Lung microvascular endothelial cell (primary cell): ENCODE data around the gene ACIN1. TPM values are rescaled to one million over a fixed set of nuclear protein-coding genes. Genes with fewer than 3 reads are reported as not detected.

Source experiments
- DNase-seq, 2 donors: peaks; one replicate each; pipeline versions ENCODE4 v3.0.0 to v3.0.0-alpha.2; 2010; ENCODE audit warnings: low read depth in 2 of 2
- total RNA-seq: library from RNA; depleted of rRNA; stranded (reverse); fragments of >200 nt; gene quantifications from 2 replicates; pipeline ENCODE4 v1.2.1, GENCODE V29; 2014

Gene ACIN1
- total RNA-seq, 1 donor from 2014 or later = 48.6 TPM

DNA sequence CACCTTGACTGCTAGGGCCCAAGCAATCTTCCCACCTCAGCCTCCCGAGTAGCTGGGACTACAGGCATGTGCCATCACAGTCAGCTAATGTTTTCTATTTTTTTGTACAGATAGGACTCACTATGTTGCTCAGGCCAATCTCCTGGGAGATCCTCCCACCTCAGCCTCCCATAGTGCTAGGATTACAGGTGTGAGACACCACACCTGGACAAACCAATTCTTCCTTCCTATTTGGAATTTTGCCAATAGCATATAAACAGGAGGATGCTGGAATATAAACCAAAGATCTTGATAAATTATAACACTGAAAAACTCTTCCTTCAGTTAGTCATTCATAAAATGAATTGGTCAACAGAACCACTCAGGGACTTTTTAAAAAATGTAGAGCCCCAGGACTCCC lies 8.4 kb downstream of the ACIN1 start:
- DNase-seq = no peak

DNA sequence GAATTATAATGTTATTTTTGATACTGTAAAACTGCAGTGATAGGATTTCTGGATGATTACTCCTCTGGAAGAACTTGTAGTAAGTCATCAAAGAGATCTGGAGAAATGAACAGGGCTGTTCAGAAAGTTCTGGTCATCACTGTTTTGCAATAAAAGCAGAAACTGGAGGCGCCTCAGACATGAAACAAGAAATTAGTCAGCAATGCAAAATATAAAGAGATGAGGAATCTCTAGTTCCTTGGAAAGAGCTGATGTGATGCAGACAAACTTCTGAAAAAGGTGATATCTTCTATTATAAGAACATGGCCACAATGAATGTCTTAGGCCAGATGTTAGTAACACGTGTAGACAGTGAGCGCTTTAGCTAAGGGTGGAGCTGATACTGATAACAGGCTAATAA lies 9.5 kb downstream of the ACIN1 start:
- DNase-seq = no peak

DNA sequence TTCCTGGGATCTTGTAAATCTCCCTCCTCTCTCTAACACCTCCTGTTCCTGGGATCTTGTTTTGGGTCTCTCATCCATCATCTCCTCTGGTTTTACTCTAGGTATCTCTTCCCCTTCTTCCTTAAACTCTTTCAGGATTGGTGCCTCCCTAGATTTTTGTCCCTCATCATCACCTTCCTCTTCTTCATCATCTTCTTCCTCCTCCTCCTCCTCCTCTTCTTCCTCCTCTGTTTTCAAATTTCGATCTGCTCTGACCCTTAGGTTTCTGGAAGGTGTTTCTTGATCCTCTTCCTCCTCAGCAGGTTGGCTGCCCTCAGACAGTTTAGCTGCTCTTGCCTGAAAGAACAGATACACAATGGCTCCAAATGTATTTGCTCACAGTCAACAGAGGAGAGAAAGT lies 14.5 kb downstream of the ACIN1 start:
- DNase-seq = no peak

DNA sequence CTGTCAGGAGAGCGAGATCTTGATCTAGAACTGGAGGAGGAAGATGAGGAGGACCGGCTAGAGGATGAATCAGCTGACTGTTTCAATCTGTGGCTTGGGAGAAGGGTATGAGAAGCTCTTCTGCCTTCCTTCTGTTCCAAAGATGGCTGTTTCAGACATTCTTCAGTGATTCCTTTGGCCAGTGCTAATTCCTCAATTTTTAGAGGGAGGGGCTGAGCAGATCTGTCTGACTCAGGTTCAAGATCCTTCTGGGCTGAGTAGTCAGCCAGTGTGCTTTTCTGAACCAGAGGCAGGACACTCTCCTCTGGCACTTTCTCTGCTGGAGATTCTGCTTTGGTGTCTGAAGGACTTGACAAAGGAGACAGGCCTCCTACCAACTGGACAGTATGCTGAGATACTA lies 15.2 kb downstream of the ACIN1 start:
- no peak for DNase-seq

DNA sequence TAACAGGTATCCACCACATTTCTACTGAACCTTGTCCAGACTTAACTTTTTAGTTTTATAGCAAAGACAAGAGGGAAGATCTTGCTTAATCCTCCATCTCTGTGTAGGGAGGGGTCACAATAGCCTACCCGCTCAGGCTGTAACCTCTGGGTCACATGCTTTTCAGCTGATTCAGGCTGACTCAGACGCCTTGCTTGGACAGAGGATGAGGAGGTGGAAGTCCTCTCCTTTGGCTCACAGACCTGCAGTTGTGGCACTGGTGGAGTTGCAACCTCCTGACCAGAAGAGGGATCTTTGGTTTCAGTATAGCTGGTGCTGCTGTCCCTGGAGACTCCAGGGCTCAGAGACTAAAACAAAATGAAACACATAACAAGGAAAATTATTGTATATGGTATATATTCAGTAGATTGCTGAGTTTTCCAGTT lies 16.2 kb downstream of the ACIN1 start:
- DNase-seq = peak; percentile 41 to 95

DNA sequence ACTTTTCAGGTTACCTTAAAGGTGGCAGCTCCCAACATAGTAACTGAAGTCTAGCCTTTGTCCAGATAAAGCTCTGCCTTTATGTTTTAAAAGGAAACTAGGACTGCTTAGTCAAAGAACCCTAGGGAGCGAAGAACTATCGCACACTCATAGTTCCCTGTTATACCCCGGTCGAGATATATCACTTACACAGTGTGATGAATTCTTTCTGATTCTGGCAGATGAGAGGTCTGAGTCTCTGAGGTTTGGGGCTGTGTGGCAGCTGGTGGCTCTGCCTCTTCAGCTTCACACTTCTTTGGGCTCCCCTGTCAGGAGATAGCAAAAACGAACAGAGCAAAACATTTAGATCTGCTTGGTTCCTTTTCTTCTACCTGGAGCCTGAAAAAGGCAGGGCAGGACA lies 17.0 kb downstream of the ACIN1 start:
- DNase-seq = no peak

DNA sequence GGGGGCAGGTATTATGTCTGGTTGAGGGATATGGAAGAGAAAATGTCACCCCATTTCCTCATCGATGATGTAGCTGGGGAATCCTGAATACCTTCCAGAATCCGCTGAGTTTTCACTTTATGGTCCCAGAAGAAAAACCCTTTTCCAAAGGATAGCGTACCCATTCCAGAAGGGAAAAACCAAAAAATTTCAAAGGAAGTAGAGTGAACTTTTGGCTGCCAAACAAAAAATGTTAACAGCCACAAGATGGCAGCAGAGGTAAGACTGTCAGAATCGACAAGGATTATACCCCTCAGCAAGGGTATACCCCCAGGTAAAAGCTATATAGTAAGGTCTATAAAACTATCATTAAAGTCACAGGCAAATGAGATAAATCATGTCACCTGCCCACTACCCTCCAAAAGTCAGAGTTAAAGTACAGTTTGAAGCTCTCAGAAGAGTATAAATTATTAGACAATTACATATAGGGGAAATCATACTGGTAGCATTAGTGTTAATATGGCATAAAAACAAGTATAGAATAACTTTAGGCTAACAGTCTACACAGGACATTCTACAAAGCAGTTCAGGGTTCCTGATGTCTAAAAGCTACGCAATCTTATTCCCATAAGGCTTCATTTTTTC lies 18.0 kb downstream of the ACIN1 start:
- peak; percentile 55 to 58 for DNase-seq

DNA sequence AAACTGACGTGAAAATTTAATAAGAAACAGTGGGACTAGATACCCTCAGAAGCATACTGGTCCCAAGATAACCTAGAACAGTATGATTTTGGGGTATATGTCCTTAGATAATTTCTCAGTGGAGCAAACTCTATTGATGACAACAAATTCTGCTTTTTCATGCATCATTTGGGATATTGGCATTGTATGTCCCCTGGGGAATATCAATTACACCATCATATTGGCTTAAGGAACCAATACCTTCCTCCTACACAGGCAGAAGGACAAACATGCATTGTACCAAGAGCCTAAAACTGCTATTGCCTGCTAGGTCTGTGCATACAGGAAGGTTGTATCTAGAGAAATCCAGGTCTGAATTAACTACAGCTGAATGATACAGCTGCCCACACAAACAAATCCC lies 20.0 kb downstream of the ACIN1 start:
- DNase-seq = no peak

DNA sequence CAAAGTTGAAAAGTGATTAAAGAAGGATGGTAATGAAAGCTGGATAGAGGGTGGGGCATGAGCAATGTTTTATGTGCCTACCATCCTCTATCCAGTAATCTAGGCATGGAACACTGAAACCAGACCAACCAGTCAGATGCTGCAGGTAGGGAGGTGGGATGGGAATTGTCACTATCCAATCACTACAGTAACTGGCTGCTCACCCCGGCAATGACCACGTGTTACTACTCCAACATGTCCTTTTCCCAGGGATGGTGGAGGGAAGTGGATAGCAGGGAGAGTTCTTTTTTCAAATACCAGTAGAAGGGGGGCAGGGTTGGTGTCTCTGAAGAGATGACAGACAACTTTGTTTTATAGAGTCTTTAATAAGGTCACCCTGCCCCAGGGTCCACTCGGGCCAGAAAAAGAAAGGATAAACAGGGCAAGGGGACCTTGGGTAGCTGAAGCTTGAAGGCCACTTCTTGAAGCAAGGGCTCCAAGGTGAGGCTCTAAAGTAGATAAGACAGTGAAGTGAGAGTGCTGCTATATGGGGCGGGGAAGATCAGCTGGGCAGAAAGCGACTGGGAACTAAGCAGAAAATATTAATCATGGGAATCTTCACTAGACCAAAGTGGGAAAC lies 22.9 kb downstream of the ACIN1 start:
- no peak for DNase-seq

DNA sequence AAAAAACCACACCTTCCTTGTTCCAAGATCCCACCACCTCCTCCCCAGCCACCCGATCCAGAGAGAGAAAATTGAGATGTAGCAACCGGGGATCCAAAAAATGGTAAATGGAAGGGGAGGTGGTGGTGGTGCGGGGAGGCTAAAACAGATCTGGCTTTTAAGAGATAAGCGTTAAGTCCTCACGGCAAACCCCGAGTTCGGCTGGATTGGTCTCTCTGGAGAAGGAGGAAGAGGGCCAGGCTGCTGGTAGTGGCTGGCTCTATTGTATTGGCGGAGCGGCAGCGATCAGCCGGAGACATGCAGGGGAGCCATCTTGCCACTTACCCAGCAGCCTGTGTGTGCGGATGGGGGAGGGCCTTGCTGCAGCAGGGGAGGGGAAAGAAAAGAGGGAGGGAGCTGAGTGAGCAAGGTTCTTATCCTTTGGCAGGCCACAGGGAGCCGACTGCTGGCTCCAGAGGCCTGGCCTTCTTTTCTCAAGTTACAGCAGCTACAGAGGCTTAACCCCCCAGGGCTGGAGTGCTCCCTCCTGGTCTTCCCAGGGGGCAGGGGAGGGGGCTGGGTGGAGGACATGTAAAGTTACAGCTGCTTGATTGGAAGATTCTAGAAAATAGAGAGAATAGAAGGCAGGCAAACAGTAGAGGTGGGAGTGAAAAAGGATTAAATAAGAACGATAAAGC lies 23.6 kb downstream of the ACIN1 start:
- peak; percentile 84 to 92 for DNase-seq

DNA sequence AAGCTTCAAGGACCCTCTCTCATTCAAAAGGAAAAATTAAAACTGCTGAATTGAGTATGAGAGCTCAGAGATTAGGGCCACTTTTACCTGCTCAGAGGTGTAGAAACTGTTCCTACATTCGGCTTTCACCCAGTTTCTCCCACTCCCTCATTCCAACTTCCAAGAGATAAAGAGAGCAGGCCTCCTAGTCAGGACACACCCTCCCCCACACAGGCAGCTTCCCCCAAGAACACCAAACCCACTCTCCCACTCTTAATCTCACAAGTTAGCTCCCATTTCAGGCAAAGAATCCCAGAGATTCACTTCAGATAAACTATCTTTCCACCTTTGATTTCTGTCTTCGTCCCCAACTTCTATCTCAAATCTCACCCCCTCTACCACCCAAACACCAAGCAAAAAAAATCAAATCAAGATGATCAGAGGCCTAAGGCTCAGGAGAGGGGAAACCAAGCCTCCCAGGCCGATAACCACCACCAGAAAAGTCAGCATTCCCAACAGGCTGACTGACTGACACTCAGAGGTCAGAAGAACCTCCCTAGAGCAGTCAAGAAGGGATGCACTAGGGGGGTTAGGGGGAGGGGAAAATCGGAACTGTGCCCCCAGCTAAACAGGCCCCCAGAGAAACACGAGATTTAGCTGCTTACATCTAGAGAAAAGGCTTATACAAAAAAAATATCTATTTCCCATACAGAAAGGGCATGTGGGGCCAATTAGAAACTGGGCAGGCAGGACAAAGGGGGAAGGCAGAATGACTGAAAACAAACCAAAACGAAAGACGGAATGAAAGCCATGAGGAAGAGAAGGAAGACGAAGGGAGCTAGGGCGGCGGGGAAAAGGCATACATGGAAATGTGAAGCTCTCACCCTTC lies 24.4 kb downstream of the ACIN1 start:
- no peak for DNase-seq

DNA sequence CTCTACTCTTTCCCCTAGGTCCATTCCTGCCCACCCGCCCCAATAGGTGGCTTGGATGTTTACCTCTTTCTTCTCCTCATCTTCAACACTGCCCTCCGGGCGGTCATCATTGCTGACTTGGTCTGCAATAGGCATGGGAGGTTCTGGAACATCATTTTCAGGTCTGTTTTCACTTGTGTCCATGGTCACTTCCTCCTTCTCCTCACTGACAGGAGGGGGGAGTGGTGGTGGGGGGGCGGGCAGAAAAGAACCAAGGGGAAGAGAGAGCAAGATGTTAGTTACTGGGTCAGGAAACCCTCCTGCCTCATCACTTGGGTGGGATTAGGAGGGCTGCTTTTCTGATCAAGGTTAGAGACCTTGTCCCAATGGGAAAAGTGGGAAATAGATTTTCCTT lies 25.5 kb downstream of the ACIN1 start:
- no peak for DNase-seq

DNA sequence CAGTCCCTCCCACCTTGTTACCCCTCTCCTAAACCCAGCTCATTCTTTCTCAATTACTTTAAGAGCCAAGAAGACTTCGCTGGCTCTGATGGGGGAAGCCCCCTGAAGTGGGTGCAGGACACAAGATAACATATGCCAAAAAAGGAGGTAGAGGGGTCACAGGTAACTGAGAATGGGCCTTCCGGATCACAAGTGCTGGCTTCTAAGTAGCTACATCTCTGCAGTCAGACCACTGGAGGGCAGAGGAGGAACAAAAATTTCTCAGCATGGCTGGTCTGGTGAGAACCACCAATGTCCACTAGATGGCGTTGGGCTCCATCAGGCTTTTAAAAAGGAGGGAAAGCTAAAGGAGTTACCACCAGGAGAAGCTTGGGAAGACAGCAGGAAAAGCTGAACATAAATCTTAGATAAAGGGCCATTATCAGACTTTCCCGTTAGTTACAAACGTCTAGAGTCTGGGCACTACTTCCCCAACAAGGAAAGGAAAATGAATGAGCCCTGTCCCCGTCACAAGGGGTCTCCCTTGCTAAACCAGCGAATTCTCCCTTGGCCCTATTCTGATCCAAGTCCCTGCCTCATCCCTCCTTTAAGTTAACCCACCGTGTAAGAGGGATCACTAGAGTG lies 26.0 kb downstream of the ACIN1 start:
- peak; percentile 91 to 93 for DNase-seq

DNA sequence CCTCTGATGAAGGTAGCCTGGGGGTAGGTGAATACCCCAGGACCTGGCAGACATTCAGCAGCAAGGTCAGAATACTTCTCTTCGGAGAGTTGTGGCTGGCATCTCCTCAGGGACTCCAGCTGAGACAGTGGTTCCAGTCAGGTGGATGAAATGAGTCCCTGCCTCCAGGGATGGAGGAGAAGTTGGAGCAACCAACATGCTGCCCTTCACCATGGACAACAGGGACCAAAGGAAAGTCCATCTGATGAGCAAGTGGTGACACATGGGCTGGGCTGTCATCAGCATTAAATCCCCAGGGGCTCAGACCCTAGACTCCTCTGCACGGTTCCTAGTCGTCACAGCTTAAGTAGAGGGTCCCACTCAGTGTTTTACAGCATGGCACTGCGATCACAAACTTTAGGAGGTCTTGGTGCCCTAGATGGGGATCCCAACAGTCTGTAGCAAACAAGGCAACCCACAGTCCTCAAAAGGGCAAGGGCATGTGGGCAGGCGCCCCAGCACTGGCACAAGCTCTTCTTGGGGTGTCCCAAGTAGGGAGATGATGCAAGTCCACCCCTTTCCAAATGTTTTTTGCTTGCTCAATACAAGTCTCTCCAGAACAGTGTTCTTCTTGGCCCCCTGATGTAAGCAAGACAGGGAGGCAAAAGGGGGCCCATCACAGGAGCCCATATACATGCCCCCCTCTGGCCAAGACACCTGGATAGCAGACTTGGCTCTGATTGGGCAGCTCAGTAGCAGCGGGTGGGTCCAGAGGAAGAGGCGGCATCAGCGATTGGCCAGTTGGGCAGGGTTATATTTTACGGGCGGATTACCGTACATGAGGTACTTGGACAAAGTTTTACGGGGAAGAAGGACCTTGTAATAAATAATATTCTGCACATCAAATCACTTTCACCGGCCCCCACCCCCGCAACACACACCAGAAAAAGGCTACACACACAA lies 26.8 kb downstream of the ACIN1 start:
- peak in 1 of 2 donors; percentile 21 for DNase-seq

DNA sequence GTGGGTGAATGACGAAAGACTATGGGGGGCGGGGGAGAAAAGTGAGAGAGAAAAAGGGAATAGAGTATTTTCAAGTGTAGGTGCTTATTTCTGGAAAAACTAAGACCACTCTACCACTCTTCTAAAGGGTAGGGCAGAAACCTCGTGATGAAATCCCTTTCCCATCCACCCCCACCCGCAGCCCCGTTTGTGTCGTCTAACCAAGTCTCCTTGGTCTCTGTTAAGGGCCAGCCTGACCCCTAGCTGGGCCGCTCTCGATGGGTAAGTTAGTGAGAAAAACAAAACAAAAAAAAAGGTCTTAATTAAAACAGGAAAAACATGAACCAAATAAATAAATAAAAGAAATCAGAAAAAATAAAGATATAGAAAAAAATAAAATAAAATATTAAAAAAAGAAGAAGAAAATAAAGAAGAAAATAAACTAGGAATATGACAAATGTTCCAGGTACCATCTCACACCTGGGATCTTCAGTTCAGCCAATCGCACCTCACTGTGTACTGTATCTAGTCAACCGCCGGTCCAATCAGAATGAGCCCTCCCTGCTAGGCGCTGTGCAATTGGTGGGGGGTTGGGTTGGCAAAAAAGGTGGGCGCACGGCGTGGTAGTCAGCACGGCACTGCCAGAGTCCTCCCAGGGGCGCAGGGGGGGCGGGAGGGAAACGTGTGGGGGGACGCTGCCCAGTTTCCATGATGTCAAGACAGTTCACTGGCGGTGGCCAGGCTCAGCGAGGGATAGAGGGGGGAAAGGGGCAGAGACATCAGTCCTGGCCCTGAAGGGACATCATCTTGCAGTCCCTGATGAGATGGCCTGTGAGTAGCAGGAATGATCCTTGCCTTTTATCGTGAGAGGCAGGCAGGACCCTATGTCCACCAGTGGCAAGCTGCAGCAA lies 27.8 kb downstream of the ACIN1 start:
- no peak for DNase-seq

DNA sequence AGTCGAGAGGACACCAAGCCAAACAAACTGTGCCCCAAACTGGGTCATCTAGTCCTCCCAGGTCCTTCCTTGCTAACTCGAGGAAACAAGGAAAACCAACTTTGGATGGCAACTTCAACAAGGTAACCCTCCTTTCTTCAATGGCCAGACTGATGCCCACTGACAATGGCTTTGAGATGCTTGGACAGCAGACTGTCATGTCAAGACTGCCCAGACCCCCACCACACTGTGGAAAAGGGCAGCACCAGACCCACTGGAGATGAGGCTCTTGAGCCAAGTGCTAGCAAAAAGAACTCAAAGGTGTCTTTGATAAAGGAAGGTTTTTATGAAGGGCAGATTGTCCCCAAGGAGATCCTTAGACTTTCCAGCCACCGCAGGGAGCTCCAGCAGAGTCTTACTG lies 28.6 kb downstream of the ACIN1 start:
- no peak for DNase-seq

DNA sequence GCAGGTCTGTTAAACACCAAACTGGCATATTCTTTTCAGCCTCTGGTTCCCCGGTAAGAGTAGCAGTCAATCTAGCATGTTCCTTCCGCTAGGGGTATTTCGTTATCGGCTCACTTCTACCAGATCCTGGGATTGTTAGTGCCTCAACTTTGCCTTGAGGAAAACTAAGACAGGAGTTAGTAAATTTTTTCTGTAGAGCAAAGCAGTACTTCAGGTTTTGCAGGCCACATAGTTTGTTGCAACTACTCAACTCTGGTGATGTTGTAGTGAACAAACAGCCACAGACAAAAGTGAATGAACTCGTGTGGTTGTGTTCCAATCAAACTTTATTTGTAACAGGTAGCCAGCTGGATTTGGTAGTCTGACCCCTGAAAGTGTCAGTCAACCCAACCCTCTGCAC lies 31.3 kb downstream of the ACIN1 start:
- no peak for DNase-seq

DNA sequence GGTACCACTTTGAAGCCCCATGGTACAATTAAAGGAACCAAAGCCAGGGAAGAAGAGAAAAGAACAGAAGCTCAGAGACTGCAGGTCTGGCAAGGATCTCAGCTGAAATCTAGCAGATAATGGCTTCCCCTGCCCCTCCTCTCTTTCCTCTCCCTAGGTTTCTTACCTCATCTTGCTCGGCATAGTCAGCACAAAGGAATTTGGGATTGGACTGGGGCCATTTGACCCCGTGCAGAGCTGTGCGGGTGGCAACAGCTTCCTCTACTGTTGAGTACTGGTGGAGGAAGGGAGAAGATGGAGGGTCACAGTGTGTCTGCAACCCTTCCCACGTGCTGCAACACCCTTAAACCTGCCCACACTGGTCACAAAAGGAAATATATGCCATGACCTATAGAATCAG lies 32.9 kb downstream of the ACIN1 start:
- peak; percentile 85 to 95 for DNase-seq

DNA sequence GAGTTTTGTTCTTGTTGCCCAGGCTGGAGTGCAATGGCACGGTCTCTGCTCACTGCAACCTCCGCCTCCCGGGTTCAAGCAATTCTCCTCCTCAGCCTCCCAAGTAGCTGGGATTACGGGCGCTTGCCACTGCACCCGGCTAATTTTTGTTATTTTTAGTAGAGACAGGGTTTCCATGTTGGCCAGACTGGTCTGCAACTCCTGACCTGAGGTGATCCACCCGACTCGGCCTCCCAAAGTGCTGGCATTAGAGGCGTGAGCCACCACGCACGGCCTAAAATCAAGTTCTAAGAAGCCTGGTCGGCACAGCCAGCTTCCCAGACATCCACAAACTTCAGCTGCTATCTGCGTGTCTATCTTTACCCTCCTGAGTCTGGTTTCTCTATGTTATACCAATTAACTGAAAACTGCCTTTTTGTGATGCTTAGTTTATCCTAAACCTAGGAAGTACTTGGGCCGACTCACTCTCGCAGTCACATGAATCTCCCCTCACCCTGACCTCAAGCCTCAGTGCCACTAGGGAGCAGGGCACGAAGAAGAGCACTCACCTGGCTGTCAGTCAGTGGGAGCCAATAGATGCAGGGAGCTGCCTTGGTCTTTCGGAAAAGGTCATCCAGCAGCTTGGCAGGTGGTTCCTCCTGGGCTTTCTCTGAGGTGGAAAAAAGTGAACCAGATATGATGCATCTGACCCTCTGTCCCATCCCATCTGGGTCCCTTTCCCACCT lies 34.2 kb downstream of the ACIN1 start:
- DNase-seq = no peak
